HEK293 (cell line): Measurements from ENCODE around the gene LARP1B.

Source experiments
- CTCF ChIA-PET: fragments of 350-600 bp; formaldehyde crosslinking; extraction: SDS; loops from one replicate; lab custom pipeline; 2021; ENCODE audit warnings: antibody characterized with exemption; lab: Yijun Ruan, JAX
- POLR2A ChIA-PET: fragments of 300-600 bp; formaldehyde crosslinking; extraction: SDS; loops from one replicate; lab custom pipeline; 2020; ENCODE audit warnings: antibody characterized with exemption, inconsistent platforms; lab: Yijun Ruan, JAX
- H3K27ac ChIP-seq: fragments of 200-500 bp; sonication (Bioruptor generic); 2 replicates; pipeline ENCODE4 v1.5.1; 2014; ENCODE audit warnings: low read depth, low read length, control low read depth, inconsistent platforms; ENCODE audit errors: extremely low read depth
- H3K36me3 ChIP-seq, 2 experiments: fragments of 200-500 bp in 1 of 2; sonication (Bioruptor generic) in 1 of 2; 1 replicate in 1 of 2; 2 replicates in 1 of 2; pipeline ENCODE4 v1.5.1; 2014 to 2017; ENCODE audit warnings: inconsistent platforms in 2 of 2, low read length in 2 of 2; ENCODE audit not compliant: control insufficient read depth in 2 of 2, insufficient read depth in 1 of 2
- H3K4me1 ChIP-seq: fragments of 200-500 bp; sonication (Bioruptor generic); 2 replicates; pipeline ENCODE4 v1.5.1; 2014; ENCODE audit warnings: mild to moderate bottlenecking, low read length, inconsistent platforms; ENCODE audit not compliant: control insufficient read depth, insufficient read depth
- H3K4me3 ChIP-seq: 2 replicates; pipeline ENCODE4 v1.5.1; 2011; ENCODE audit warnings: low read depth, mild to moderate bottlenecking, control low read depth, low read length, moderate library complexity
- H3K9me3 ChIP-seq: fragments of 200-500 bp; sonication (Bioruptor generic); 2 replicates; pipeline ENCODE4 v1.5.1; 2014; ENCODE audit warnings: low read depth, low read length, inconsistent platforms; ENCODE audit not compliant: control insufficient read depth, insufficient read depth
- GLIS2 ChIP-seq: fragments of 450-650 bp; formaldehyde crosslinking; IDR thresholded peaks from 2 replicates; pipeline ENCODE4 v1.5.1; 2016; ENCODE audit warnings: missing biosample characterization, missing genetic modification characterization
- IKZF3 ChIP-seq: fragments of 450-650 bp; IDR thresholded peaks from 2 replicates; pipeline ENCODE4 v1.5.0; 2018; ENCODE audit warnings: missing biosample characterization, mild to moderate bottlenecking, missing genetic modification characterization, moderate library complexity
- KLF10 ChIP-seq: fragments of 450-650 bp; IDR thresholded peaks from 2 replicates; pipeline ENCODE4 v1.5.1; 2018; ENCODE audit warnings: missing biosample characterization, mild to moderate bottlenecking, missing genetic modification characterization
- KLF9 ChIP-seq: fragments of 450-650 bp; formaldehyde crosslinking; IDR thresholded peaks from 2 replicates; pipeline ENCODE4 v1.5.1; 2016; ENCODE audit warnings: missing biosample characterization, missing genetic modification characterization, low read depth
- OSR2 ChIP-seq: fragments of 450-650 bp; formaldehyde crosslinking; IDR thresholded peaks from 2 replicates; pipeline ENCODE4 v1.5.1; 2016; ENCODE audit warnings: missing biosample characterization, missing genetic modification characterization
- ZBTB20 ChIP-seq: fragments of 450-650 bp; formaldehyde crosslinking; IDR thresholded peaks from 2 replicates; pipeline ENCODE4 v1.5.1; 2016; ENCODE audit warnings: missing biosample characterization, missing genetic modification characterization
- ZFHX2 ChIP-seq: fragments of 450-650 bp; formaldehyde crosslinking; conservative IDR thresholded peaks from 2 replicates; pipeline ENCODE4 v1.5.1; 2016; ENCODE audit warnings: missing biosample characterization, missing genetic modification characterization
- ZNF157 ChIP-seq: fragments of 450-650 bp; formaldehyde crosslinking; IDR thresholded peaks from 2 replicates; pipeline ENCODE4 v1.5.1; 2016; ENCODE audit warnings: missing biosample characterization, missing genetic modification characterization
- ZNF169 ChIP-seq: fragments of 450-650 bp; formaldehyde crosslinking; IDR thresholded peaks from 2 replicates; pipeline ENCODE4 v1.5.1; 2016; ENCODE audit warnings: missing biosample characterization, missing genetic modification characterization
- ZNF221 ChIP-seq: fragments of 450-650 bp; formaldehyde crosslinking; IDR thresholded peaks from 2 replicates; pipeline ENCODE4 v1.5.1; 2017; ENCODE audit warnings: missing biosample characterization, missing genetic modification characterization, borderline replicate concordance
- ZNF335 ChIP-seq: fragments of 450-650 bp; formaldehyde crosslinking; conservative IDR thresholded peaks from 2 replicates; pipeline ENCODE4 v1.5.1; 2016; ENCODE audit warnings: missing biosample characterization, missing genetic modification characterization
- ZNF423 ChIP-seq: fragments of 450-650 bp; formaldehyde crosslinking; IDR thresholded peaks from 2 replicates; pipeline ENCODE4 v1.5.1; 2016; ENCODE audit warnings: missing biosample characterization, missing genetic modification characterization
- ZNF561 ChIP-seq: fragments of 450-650 bp; IDR thresholded peaks from 2 replicates; pipeline ENCODE4 v1.5.1; 2018; ENCODE audit warnings: missing biosample characterization, missing genetic modification characterization, borderline replicate concordance
- ZNF596 ChIP-seq: fragments of 450-650 bp; IDR thresholded peaks from 2 replicates; pipeline ENCODE4 v1.5.0; 2018; ENCODE audit warnings: missing biosample characterization, mild to moderate bottlenecking, missing genetic modification characterization, moderate library complexity
- ZNF621 ChIP-seq: fragments of 450-650 bp; formaldehyde crosslinking; IDR thresholded peaks from 2 replicates; pipeline ENCODE4 v1.5.1; 2017; ENCODE audit warnings: missing biosample characterization, missing genetic modification characterization
- ZNF626 ChIP-seq: fragments of 450-650 bp; sonication (Bioruptor Pico); formaldehyde crosslinking; IDR thresholded peaks from 2 replicates; pipeline ENCODE4 v1.5.1; 2018; ENCODE audit warnings: missing biosample characterization, missing genetic modification characterization, inconsistent platforms
- ZSCAN30 ChIP-seq: fragments of 450-650 bp; IDR thresholded peaks from 2 replicates; pipeline ENCODE4 v1.5.1; 2018; ENCODE audit warnings: missing biosample characterization, mild to moderate bottlenecking, missing genetic modification characterization, moderate library complexity
- ZXDB ChIP-seq: fragments of 450-650 bp; formaldehyde crosslinking; IDR thresholded peaks from 2 replicates; pipeline ENCODE4 v1.5.1; 2016; ENCODE audit warnings: missing biosample characterization, missing genetic modification characterization
- TF ChIP-seq, protein P1 (sequence below): fragments of 450-650 bp; formaldehyde crosslinking; optimal IDR thresholded peaks from 2 replicates; pipeline ENCODE3; 2016; ENCODE audit warnings: missing biosample characterization, mild to moderate bottlenecking, missing genetic modification characterization
- TF ChIP-seq, protein P2 (sequence below): fragments of 450-650 bp; formaldehyde crosslinking; IDR thresholded peaks from 2 replicates; pipeline ENCODE4 v1.5.1; 2016; ENCODE audit warnings: missing biosample characterization, missing genetic modification characterization
- TF ChIP-seq, protein P3 (sequence below): sonication (generic); formaldehyde crosslinking; IDR thresholded peaks from 2 replicates; pipeline ENCODE4 v1.8.1; 2022; ENCODE audit warnings: mild to moderate bottlenecking, moderate library complexity, missing genetic modification reagents
- TF ChIP-seq, protein P4 (sequence below): fragments of 450-650 bp; formaldehyde crosslinking; conservative IDR thresholded peaks from 2 replicates; pipeline ENCODE4 v1.5.1; 2016; ENCODE audit warnings: low read depth, missing biosample characterization, missing genetic modification characterization

LARP1B gene

DNA sequence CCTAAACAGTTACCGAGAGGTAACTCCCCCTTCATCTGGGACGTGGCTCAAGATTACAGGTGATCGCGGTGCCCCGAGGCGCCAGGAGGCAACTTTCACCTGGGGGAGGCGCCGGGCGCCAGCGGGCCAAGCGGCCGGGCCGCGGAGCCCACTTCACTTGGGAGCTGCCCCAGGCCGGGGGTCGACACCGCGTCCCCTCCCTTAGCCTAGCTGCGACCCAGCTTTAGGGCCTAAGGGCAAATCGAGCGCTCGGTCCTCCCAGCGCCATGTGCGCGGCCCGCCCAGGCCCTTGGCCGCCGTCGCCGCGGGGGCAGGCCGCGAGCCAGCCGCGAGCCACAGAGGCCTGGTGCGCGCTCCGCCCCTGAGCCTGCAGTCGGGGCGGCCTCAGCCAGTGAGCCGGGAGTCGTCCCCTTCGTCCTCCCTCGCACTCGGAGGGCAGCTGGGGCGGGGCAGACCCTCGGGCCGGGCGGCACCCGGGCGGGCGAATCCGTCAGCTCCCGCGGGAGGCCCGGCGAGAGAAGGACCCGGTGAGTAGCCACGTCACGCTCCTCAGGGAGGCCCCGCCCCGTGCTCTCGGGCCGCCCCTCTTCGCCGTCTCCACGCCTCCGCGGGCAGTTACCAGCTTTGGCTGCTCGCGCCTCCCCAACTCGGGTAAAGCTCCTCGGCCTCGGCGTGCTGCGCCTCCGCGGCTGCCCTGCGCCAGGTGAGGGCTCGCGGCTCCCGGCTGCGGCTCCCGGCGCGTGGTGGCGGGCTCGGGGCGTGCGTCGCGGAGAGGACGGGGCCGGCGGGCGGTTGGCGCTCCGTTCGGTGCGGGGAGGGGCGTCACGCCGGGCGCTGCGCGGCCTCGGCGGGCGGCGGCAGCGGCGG, at the start of gene LARP1B (continued):
- TF ChIP-seq, protein P1, sequence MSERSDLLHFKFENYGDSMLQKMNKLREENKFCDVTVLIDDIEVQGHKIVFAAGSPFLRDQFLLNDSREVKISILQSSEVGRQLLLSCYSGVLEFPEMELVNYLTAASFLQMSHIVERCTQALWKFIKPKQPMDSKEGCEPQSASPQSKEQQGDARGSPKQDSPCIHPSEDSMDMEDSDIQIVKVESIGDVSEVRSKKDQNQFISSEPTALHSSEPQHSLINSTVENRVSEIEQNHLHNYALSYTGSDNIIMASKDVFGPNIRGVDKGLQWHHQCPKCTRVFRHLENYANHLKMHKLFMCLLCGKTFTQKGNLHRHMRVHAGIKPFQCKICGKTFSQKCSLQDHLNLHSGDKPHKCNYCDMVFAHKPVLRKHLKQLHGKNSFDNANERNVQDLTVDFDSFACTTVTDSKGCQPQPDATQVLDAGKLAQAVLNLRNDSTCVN (tag by site-specific recombination) = peak; percentile 87
- peak; percentile 58 for TF ChIP-seq OSR2 (tag by site-specific recombination)
- 0 out of 2 replicates have a peak, but pooled peaks have one; percentile 31 for TF ChIP-seq ZNF626 (tag by site-specific recombination)
- TF ChIP-seq ZNF169 (tag by site-specific recombination) = no peak
- TF ChIP-seq, protein P2, sequence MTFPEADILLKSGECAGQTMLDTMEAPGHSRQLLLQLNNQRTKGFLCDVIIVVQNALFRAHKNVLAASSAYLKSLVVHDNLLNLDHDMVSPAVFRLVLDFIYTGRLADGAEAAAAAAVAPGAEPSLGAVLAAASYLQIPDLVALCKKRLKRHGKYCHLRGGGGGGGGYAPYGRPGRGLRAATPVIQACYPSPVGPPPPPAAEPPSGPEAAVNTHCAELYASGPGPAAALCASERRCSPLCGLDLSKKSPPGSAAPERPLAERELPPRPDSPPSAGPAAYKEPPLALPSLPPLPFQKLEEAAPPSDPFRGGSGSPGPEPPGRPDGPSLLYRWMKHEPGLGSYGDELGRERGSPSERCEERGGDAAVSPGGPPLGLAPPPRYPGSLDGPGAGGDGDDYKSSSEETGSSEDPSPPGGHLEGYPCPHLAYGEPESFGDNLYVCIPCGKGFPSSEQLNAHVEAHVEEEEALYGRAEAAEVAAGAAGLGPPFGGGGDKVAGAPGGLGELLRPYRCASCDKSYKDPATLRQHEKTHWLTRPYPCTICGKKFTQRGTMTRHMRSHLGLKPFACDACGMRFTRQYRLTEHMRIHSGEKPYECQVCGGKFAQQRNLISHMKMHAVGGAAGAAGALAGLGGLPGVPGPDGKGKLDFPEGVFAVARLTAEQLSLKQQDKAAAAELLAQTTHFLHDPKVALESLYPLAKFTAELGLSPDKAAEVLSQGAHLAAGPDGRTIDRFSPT (tag by site-specific recombination) = peak; percentile 82
- TF ChIP-seq, protein P3, sequence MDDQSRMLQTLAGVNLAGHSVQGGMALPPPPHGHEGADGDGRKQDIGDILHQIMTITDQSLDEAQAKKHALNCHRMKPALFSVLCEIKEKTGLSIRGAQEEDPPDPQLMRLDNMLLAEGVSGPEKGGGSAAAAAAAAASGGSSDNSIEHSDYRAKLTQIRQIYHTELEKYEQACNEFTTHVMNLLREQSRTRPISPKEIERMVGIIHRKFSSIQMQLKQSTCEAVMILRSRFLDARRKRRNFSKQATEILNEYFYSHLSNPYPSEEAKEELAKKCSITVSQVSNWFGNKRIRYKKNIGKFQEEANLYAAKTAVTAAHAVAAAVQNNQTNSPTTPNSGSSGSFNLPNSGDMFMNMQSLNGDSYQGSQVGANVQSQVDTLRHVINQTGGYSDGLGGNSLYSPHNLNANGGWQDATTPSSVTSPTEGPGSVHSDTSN (CRISPR knock-in tag) = peak; percentile 82; the same call in 1 of the 2 replicates
- peak; percentile 53; the same call in 1 of the 2 replicates for TF ChIP-seq KLF9 (tag by site-specific recombination)
- TF ChIP-seq ZNF621 (tag by site-specific recombination) = no peak
- peak; percentile 36; the same call in 1 of the 2 replicates for TF ChIP-seq ZNF596 (tag by site-specific recombination)
- peak; percentile 46; the same call in 1 of the 2 replicates for TF ChIP-seq ZXDB (tag by site-specific recombination)
- TF ChIP-seq GLIS2 (tag by site-specific recombination) = peak; percentile 90
- peak; percentile 88 for TF ChIP-seq ZBTB20 (tag by site-specific recombination)
- peak; percentile 96 for TF ChIP-seq ZNF561 (tag by site-specific recombination)
- TF ChIP-seq KLF10 = peak; percentile 80
- TF ChIP-seq ZNF335 = peak; percentile 69
- TF ChIP-seq ZNF221 (tag by site-specific recombination) = no peak
- peak; percentile 86 for TF ChIP-seq ZSCAN30 (tag by site-specific recombination)
- no peak for TF ChIP-seq IKZF3 (tag by site-specific recombination)
- peak; percentile 95 for TF ChIP-seq ZNF423 (tag by site-specific recombination)

DNA sequence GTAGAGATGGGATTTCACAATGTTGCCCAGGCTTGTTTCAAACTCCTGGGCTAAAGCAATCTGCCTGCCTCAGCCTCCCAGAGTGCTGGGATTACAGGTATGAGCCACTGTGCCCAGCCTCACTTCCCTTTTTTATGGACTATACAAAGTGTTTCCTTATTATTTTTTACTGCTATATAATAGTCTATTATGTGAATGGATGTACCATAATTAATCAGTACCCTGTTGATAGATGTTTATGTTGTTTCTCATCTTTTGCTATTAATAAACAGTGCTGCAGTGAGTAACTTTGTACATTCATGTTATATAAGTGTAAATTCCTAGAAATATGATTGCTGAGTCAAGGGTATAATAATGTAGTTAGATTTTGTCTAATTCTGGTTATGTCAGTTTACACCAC, 35.8 kb upstream of the LARP1B start:
- no peak overlapping the region for H3K4me3 ChIP-seq
- H3K27ac ChIP-seq = no peak overlapping the region
- no peaks in the 10 kb centered on the region for H3K4me1 ChIP-seq
- peaks cover 6 to 29% of the 10 kb centered on the region in 2 experiments; a peak in 2 of 3 replicates for H3K36me3 ChIP-seq
- CTCF ChIA-PET = no interaction called here
- no peaks in the 10 kb centered on the region for H3K9me3 ChIP-seq
- POLR2A ChIA-PET = no interaction called here
- no peak for TF ChIP-seq ZFHX2
- TF ChIP-seq, protein P4, sequence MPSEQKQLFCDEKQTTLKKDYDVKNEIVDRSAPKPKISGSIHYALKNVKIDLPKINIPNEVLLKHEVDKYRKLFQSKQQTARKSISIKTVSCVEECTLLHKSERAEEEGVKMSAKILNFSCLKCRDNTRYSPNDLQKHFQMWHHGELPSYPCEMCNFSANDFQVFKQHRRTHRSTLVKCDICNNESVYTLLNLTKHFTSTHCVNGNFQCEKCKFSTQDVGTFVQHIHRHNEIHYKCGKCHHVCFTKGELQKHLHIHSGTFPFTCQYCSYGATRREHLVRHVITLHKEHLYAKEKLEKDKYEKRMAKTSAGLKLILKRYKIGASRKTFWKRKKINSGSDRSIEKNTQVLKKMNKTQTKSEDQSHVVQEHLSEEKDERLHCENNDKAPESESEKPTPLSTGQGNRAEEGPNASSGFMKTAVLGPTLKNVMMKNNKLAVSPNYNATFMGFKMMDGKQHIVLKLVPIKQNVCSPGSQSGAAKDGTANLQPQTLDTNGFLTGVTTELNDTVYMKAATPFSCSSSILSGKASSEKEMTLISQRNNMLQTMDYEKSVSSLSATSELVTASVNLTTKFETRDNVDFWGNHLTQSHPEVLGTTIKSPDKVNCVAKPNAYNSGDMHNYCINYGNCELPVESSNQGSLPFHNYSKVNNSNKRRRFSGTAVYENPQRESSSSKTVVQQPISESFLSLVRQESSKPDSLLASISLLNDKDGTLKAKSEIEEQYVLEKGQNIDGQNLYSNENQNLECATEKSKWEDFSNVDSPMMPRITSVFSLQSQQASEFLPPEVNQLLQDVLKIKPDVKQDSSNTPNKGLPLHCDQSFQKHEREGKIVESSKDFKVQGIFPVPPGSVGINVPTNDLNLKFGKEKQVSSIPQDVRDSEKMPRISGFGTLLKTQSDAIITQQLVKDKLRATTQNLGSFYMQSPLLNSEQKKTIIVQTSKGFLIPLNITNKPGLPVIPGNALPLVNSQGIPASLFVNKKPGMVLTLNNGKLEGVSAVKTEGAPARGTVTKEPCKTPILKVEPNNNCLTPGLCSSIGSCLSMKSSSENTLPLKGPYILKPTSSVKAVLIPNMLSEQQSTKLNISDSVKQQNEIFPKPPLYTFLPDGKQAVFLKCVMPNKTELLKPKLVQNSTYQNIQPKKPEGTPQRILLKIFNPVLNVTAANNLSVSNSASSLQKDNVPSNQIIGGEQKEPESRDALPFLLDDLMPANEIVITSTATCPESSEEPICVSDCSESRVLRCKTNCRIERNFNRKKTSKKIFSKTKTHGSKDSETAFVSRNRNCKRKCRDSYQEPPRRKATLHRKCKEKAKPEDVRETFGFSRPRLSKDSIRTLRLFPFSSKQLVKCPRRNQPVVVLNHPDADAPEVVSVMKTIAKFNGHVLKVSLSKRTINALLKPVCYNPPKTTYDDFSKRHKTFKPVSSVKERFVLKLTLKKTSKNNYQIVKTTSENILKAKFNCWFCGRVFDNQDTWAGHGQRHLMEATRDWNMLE (tag by site-specific recombination) = no peak
- no peak for TF ChIP-seq ZNF157 (tag by site-specific recombination)
